ENCODE measurements around the gene KRT9.

- TF ChIP-seq CTCF (IDR thresholded peaks at IDR 0.05), result no peak
- no peak for TF ChIP-seq POLR2A (IDR thresholded peaks at IDR 0.05)
Measured at GRCh38 chr17:41534899-41535546, 36.8 kb downstream of the KRT9 start.
